BLaER1 (cell line): ENCODE results near the gene UGT1A8.
"Not testable (repeated sequence)": the region's sequence is repeated elsewhere in the genome, so short reads cannot be mapped to it uniquely, and the experiment has no call there.

Experiments
- H3K27ac ChIP-seq: shearing (Covaris generic); formaldehyde crosslinking; 2 replicates; pipeline ENCODE4 v1.8.1; 2022
- H3K27me3 ChIP-seq: shearing (Covaris generic); formaldehyde crosslinking; 2 replicates; pipeline ENCODE4 v1.8.1; 2022
- H3K36me3 ChIP-seq: shearing (Covaris generic); formaldehyde crosslinking; 2 replicates; pipeline ENCODE4 v1.8.1; 2022
- H3K4me1 ChIP-seq: shearing (Covaris generic); formaldehyde crosslinking; 2 replicates; pipeline ENCODE4 v1.8.1; 2022
- H3K4me2 ChIP-seq: shearing (Covaris generic); formaldehyde crosslinking; 2 replicates; pipeline ENCODE4 v1.8.1; 2022
- H3K4me3 ChIP-seq: shearing (Covaris generic); formaldehyde crosslinking; 2 replicates; pipeline ENCODE4 v1.8.1; 2022
- H3K9ac ChIP-seq: shearing (Covaris generic); formaldehyde crosslinking; 2 replicates; pipeline ENCODE4 v1.8.1; 2022
- H3K9me3 ChIP-seq: shearing (Covaris generic); formaldehyde crosslinking; 2 replicates; pipeline ENCODE4 v1.8.1; 2022
- H4K20me1 ChIP-seq: shearing (Covaris generic); formaldehyde crosslinking; 2 replicates; pipeline ENCODE4 v1.8.1; 2022
- Cebpa-rat ChIP-seq: shearing (Covaris generic); IDR thresholded peaks from 2 replicates; pipeline ENCODE4 v1.8.1; 2022

The UGT1A8 gene

GRCh38 chr2:233698740-233699139, 81.3 kb downstream of the UGT1A8 start:
- H3K4me1 ChIP-seq = no peaks in the 10 kb centered on the region

DNA sequence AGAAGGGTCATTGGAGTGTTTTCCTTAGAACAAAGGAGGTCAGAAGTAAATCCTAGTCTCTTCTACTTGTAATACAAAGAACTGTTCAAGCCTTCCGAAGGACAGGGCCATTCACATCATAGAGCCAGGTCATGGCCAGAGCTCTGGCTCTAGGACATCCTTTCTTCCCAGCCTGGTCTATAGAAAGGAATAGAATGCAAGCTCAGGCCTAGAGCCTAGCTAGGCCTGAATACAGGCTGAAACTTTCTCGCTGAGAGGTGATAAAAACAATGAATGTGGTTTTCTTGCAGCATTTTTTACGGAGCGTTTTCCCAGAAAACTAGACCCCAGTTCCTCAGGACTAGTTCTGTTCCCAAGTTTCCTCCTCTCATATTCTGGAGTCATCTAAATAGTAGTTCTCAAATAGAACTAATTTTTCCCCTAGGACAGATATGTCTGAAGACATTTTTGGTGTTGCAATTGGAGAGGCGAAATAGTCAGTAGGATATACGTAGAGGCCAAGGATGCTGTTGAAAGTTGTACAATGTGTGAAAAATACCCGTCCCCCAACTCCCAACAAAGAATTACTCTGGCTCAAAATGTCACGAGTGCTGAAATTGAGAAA, 82.1 kb downstream of the UGT1A8 start:
- Histone ChIP-seq H3K36me3 (no peaks in the 10 kb centered on the region), H3K4me3 (no peak overlapping the region), H3K9me3 (peaks cover 4% of the 10 kb centered on the region; the same call in 1 of the 2 replicates), H4K20me1 (no peaks in the 10 kb centered on the region), H3K4me1 (no peaks in the 10 kb centered on the region), H3K27ac (no peak overlapping the region), H3K9ac (no peak overlapping the region), H3K4me2 (no peak overlapping the region), H3K27me3 (no peaks in the 10 kb centered on the region)
- no peak for TF ChIP-seq Cebpa-rat

More at GRCh38 chr2:233698740-233699139, 81.3 kb downstream of the UGT1A8 start:
- Histone ChIP-seq H3K36me3 (no peaks in the 10 kb centered on the region), H3K27ac (no peak overlapping the region), H3K4me3 (no peak overlapping the region), H3K9me3 (0 out of 2 replicates have a peak, but pooled peaks cover under 1% of the 10 kb centered on the region), H3K9ac (no peak overlapping the region), H3K27me3 (no peaks in the 10 kb centered on the region), H4K20me1 (no peaks in the 10 kb centered on the region), H3K4me2 (no peak overlapping the region)
- TF ChIP-seq Cebpa-rat = no peak

DNA sequence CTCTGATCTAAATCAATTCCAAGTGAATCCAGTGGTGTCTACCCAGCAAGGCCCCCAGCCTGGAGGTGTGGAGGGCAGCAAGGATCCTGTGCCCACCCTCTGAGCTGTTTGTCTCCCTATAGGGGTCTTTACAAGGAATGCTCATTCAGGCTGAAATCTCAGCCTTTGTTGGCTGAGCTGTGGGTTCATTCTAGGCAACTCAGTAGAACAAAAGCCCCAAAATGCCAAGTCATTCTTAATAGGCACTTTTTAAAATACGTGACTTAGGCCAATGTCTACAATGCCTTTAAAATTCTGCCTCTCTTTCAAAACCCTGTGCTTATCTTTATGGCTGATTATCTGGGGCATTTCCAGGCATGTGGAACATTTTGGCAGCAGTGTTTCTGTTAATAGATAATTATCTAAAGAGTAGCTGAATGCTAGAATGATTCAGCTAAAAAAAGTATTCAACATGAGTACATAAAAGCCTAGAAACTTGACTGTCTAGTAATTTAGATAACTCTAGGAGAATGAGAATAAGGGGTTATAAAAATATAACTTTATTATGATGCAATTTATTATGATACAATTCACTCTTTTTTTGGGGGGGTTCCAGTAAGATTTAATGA, 82.7 kb downstream of the UGT1A8 start:
- Histone ChIP-seq H3K4me3 (no peak overlapping the region), H3K27ac (no peak overlapping the region), H4K20me1 (no peaks in the 10 kb centered on the region), H3K9ac (no peak overlapping the region), H3K27me3 (no peaks in the 10 kb centered on the region), H3K4me2 (no peak overlapping the region), H3K4me1 (no peaks in the 10 kb centered on the region), H3K36me3 (no peaks in the 10 kb centered on the region), H3K9me3 (peaks cover 4% of the 10 kb centered on the region; the same call in 1 of the 2 replicates)
- no peak for TF ChIP-seq Cebpa-rat

- not testable (repeated sequence) for H3K4me3 ChIP-seq, H3K36me3 ChIP-seq, H3K4me1 ChIP-seq, H3K9me3 ChIP-seq, H3K4me2 ChIP-seq, H4K20me1 ChIP-seq, H3K9ac ChIP-seq, H3K27ac ChIP-seq, H3K27me3 ChIP-seq
These were observed 83.4 kb downstream of the UGT1A8 start for GRCh38 chr2:233700842-233701241.

GRCh38 chr2:233702238-233702637, 84.8 kb downstream of the UGT1A8 start:
- H3K27me3 ChIP-seq = no peaks in the 10 kb centered on the region
- H3K27ac ChIP-seq = no peak overlapping the region
- no peaks in the 10 kb centered on the region for H4K20me1 ChIP-seq
- H3K9me3 ChIP-seq = peaks cover 4% of the 10 kb centered on the region; the same call in 1 of the 2 replicates
- no peak for TF ChIP-seq Cebpa-rat
- no peak overlapping the region for H3K4me2 ChIP-seq
- no peak overlapping the region for H3K4me3 ChIP-seq
- no peaks in the 10 kb centered on the region for H3K36me3 ChIP-seq
- no peaks in the 10 kb centered on the region for H3K4me1 ChIP-seq
- no peak overlapping the region for H3K9ac ChIP-seq

DNA sequence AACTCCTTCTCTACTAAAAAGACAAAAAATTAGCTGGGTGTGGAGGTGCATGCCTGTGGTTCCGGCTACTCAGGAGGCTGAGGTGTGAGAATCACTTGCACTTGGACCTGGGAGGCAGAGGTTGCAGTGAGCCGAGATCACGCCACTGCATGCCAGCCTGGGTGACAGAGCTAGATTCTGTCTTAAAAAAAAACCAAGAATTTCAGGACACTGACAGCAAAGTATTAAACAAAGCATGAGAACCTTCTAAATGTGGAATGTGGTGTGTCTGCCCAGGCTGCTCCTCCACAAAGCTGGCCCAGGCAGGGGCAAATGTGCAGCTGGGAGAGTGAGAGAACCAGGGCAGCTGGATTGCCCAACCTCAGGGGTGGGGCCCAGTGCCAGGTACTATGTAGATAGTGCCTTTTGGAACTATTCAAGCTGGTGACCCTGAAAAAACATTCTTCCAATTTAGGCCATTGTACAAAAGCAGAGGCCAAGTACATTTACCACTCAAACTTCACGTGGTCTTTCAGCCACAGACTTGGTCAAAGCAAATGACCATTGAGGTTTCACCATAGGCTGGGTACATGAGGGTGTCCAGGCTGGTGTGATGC, 88.6 kb downstream of the UGT1A8 start:
- Histone ChIP-seq H4K20me1 (no peaks in the 10 kb centered on the region), H3K27ac (no peak overlapping the region), H3K4me2 (no peak overlapping the region), H3K9ac (no peak overlapping the region), H3K9me3 (peaks cover 4% of the 10 kb centered on the region; the same call in 1 of the 2 replicates), H3K4me1 (no peaks in the 10 kb centered on the region), H3K27me3 (no peaks in the 10 kb centered on the region), H3K4me3 (no peak overlapping the region), H3K36me3 (no peaks in the 10 kb centered on the region)
- no peak for TF ChIP-seq Cebpa-rat

DNA sequence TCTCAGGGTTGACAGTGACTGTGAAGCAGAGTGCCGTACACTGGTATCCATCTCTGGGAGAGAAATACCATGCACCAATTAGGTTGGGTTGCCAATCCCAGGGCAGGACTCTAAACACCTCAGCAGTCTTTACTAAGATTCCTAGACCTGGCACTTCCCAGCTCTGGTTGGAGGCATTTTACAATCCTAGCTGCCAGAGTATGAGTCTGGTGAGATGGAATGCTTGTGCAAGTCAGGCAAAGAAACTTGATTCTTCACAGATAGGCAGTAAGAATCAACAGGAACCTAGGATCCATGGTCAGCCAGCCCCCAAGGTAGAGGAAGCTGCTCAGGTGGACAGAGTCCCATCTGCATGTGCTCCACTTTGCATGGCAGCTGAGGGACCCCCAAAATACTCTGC, 89.3 kb downstream of the UGT1A8 start:
- Histone ChIP-seq H4K20me1 (no peaks in the 10 kb centered on the region), H3K36me3 (no peaks in the 10 kb centered on the region), H3K9ac (no peak overlapping the region), H3K4me1 (no peaks in the 10 kb centered on the region), H3K9me3 (peaks cover 4% of the 10 kb centered on the region; the same call in 1 of the 2 replicates), H3K27me3 (no peaks in the 10 kb centered on the region), H3K27ac (no peak overlapping the region), H3K4me3 (no peak overlapping the region), H3K4me2 (no peak overlapping the region)
- no peak for TF ChIP-seq Cebpa-rat

DNA sequence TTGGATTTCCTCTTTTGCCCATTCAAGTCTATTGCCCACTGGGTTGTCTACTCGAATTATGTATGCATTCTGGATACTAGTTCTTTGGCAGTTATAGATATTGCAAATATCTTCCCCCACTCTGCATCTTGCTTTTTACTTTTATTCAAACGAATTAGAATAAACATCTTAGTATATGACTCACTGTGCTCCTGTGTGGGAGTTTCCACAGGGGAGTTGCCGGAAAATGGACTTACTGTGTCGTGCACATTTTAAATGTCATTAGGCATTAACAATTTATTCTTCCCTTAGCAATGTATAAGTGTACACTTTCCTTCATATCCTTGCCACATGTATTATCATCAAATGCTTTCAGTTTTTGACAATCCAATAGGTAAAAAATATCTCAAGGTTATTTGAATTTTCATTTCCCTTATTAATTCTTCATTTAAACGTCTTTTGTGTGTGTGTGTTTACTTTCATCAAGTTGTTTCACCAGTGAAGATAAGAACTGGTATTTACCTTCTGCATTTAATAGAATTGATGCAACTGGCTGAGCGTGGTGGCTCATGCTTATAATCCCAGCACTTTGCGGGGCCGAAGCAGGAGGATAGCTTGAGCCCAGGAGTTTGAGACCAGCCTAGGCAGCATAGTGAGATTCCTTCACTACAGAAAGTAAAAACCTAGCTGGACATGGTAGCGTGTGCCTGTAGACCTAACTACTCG, 90.7 kb downstream of the UGT1A8 start:
- Histone ChIP-seq H3K27me3 (no peaks in the 10 kb centered on the region), H4K20me1 (no peaks in the 10 kb centered on the region), H3K36me3 (no peaks in the 10 kb centered on the region), H3K9ac (no peak overlapping the region), H3K27ac (no peak overlapping the region), H3K9me3 (peaks cover 4% of the 10 kb centered on the region; the same call in 1 of the 2 replicates), H3K4me2 (no peak overlapping the region), H3K4me1 (no peaks in the 10 kb centered on the region), H3K4me3 (no peak overlapping the region)
- TF ChIP-seq Cebpa-rat = no peak

GRCh38 chr2:233708942-233709341, 91.5 kb downstream of the UGT1A8 start:
- no peak overlapping the region for H3K4me2 ChIP-seq
- no peak overlapping the region for H3K27ac ChIP-seq

More at GRCh38 chr2:233708942-233709341, 91.5 kb downstream of the UGT1A8 start:
- H3K9ac ChIP-seq = no peak overlapping the region
- H3K36me3 ChIP-seq = no peaks in the 10 kb centered on the region
- no peak overlapping the region for H3K4me3 ChIP-seq
- no peaks in the 10 kb centered on the region for H3K4me1 ChIP-seq
- H3K9me3 ChIP-seq = peaks cover 1% of the 10 kb centered on the region; the same call in 1 of the 2 replicates
- no peaks in the 10 kb centered on the region for H4K20me1 ChIP-seq
- no peak for TF ChIP-seq Cebpa-rat
- no peaks in the 10 kb centered on the region for H3K27me3 ChIP-seq
